HG03025 (cell line): ENCODE measurements around the gene VEPH1.
A peak's percentile ranks its signal among the peaks of the same experiment; 100 is the strongest.

ENCODE experiments used
- ATAC-seq: cut with Tn5 transposase; IDR thresholded peaks from one replicate; pipeline ENCODE4 v1.9.1; 2021; ENCODE audit warnings: mild to moderate bottlenecking, moderate library complexity; ENCODE audit not compliant: unreplicated experiment, low FRiP score

VEPH1 gene

DNA sequence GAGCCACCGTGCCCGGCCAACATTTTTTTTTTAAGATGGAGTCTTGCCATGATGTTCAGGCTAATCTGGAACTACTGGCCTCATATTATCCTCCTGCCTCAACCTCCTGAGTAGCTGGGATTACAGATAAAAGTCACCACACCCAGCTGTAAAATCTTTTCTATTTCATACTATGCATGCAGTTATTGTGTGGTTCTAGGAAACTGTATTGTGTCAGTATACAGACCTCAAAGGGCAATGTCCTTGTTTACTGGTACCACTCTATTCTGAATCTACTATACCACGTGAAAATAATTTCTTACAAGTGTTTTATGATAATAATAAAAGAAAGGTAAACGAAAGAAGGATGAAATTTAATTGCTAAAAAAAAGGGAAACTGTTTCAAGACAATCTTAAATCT lies 190.0 kb downstream of the VEPH1 start:
- no peak for ATAC-seq

DNA sequence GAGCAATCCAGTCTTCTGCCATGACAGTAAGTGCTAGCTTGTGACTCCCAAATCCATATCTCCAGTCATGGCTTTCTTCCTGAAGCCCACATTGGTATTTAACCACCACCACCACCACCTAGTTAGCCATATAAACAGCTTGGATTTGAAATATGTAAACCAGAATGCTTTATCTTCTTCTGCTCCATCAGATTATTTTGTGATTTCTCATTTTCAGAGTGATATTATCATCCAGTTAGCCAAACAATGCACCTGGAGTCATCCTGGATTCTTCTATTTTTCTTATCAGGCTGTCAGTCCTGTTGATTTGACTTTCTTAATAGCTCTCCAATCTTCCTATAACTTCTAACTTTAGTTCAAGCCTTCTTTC lies 190.9 kb downstream of the VEPH1 start:
- ATAC-seq, result no peak

DNA sequence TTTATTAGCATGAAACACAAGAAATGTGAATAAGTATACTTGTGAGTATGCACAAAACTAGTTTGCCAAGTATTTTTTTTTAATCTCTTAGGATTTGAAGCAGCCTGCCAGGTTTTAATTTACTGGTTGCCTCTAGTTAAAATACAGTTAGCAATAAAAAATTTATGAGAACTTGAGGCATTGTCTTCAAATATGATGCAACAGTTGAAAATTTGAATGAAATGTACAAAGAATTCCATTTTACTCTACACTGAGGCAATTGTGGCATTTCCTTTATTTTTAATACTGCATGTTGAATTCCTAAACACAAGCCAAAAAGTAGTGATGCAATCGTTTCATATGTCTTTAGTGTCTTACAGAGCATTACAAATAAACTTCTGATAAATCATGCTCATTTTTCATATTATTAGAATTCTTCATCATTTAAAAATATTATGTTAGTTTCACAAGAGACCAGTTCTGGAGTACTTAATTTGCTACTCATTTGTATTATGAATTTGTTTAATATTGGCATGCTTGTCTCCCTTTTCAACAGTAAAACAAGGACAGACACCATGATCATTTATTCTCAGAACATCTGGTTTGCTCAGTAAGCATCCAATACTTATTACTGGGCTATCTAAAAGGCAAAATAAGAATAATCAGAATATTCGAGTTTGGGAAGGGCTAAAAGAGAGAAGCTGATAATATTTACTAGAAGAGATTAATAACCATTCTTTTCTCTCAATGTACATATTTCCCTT lies 191.4 kb downstream of the VEPH1 start:
- ATAC-seq, result no peak

DNA sequence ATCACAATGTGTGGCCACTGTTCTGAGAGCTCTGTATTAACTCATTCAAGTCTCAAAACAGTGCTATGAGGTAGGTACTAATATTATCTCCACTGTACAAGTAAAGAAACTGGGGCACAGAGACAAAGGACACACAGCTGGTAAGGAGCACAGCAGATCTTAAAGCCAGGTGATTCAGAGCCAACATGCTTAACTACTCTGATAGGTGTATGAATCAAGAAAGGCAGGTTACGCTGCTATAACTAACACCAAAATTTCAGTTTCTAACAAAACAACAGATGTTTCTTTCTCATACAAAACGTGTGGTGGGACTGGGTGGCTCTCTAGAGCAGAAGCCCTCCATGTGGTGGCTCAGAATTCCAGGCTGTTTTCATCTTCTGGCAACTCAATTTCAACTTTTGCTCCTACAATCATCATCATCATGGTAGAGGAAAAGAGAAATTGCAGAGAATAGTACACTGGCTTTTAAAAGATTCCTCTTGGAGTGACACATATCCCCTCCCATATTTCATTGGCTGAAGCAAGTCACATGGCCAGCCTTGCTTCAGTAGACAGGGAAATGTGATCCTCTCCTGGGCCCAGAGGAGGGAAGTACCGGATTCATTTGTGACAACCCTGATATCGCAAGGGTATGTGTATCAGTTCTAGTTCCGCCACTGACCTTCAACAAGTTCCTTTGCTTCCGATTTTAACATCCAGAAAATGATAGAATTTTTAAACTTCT lies 192.7 kb downstream of the VEPH1 start:
- peak; percentile 57 for ATAC-seq

DNA sequence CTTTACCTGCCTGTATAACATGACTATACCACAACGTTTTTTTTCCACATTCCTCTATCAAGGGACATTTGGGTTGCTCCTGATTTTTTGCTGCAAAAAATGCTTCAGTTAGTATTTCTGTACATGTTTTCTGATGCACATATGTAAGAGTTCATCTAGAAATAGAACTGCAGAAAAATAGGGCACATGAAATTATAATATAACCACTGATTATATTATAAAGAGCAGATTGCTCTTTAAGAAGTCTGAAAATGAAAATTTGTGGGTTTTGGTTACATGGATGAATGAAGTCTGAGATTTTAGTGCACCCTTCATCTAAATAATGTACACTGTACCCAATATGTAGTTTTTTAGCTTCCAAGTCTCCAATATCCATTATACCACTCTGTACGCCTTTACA lies 196.7 kb downstream of the VEPH1 start:
- no peak for ATAC-seq

DNA sequence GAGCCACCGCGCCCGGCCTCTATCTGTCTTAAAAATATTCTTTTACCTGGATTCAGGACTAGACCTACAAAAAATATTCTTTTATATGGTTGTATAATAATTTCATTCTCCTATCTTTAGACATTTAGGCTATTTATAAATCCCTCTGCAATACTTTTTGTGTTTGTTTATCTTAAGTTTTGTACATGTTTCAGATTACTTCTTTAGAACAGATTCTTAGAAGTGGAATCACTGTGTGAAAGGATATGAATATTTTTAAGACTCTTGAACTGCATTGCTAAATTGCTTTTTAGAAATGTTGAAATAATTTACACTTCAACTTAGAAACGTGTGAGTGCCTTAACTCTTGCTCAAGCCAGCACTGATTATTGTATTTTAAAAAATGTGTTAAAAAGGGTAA lies 197.8 kb downstream of the VEPH1 start:
- no peak for ATAC-seq

DNA sequence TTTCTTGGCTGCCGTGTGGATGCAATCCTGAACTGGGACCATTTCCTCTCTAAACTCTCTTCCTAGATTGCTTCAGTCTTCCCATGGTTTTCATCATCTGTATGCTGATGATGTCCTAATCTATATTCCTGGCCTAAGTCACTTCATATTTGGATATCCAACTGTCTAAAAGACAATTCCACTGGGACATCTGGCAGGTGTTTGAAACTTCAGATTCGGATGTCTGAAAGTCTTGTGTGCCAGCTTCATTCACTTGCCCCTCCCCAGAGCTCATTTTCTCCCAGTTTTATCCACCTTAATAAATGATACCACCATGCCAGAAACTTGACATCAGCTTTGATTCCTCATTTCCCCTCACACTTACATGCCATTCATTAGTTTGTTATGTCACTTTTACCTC lies 201.5 kb downstream of the VEPH1 start:
- no peak for ATAC-seq

DNA sequence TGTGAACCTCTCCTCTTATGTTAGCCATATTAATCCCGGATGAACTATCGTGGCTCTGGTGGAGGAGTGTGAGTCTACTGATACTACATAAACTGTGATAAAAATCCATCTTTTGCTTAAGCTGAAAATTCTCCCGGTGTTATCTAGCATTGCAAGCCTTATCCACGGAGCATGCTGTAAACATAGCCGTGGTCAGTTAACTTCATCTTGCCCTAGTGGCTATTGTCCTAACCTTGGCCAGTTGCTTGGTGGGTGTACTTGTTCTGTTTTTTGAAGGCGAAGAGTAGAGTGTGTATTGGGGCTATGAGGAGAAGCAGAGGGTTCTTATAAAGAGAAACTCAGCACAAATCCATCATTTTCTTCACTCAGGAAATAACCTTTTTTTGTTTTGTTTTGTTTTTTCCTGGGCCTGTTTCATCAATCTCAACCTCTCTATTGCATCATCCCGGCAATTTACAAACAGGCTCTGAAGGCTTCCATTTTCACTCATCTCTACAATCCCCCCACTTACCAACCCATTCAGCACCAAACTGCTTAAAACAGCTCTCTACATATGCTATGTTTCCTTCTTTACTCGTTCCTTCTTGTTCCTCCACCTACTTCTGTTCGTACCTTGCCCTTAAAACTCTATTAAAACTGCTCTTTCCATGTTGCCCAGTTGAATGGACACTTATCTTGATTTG lies 202.1 kb downstream of the VEPH1 start:
- no peak for ATAC-seq

DNA sequence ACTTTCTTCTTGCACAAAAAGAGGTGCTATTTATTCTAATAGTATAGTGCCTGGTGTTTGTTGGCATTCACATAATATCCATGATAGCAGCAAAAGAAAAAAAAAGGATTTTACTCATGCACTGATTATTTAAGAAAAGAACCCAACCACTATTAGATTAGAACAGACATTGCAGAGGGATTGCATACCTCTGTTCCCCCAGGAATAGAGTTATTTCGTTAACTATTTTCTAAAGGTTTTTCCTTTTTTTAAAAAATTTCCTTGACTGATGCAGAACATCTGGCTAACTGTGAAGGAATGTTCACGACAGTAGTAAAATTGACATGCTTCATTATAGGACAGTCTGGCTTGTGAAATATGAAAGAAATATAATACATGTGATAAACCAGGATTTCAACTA lies 203.1 kb downstream of the VEPH1 start:
- ATAC-seq, result no peak

DNA sequence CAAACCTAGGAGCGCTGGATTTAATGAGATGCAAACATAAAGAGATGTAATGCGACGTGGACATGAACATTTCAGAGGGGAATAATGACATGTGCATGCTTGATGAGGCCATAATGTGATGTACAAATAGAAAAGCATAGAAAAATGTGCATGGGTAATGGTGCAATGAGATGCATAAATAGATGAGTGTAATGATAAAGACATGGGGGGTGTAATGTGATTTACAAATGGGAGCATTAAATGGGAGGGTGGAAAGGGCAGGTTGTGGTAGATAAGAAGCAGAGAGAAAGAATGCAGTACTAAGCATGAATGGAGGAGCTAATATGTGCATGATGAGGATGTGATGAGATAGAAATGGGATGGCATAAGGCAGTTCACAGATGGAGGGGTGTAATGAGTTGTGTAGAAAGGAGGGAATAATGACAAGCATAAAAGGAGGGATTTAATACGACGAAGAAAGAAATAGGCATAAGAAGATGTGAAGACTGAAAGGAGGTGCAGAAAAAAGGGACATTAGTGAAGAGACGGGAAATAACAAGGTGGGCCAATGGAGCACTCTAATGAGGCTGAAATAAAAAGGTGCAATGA lies 205.8 kb downstream of the VEPH1 start:
- no peak for ATAC-seq

DNA sequence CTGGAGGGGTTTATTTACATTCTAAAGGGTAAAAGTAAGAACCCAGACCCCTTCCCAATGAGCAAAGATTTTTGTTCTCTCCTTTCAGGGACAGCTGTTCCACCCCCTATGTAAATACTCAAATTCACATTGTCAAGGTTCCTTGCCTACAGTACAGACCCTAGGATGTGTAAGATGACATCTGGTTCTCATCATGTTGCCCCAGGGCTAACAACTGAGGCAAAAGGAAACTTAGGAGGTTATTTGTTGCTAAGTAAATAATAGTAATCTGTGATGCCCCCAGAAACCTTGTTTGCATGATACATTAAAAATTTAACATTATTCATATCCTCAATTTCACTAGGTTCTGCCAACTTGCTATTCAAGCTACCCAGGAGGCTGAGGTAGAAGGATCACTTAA lies 208.3 kb downstream of the VEPH1 start:
- no peak for ATAC-seq

DNA sequence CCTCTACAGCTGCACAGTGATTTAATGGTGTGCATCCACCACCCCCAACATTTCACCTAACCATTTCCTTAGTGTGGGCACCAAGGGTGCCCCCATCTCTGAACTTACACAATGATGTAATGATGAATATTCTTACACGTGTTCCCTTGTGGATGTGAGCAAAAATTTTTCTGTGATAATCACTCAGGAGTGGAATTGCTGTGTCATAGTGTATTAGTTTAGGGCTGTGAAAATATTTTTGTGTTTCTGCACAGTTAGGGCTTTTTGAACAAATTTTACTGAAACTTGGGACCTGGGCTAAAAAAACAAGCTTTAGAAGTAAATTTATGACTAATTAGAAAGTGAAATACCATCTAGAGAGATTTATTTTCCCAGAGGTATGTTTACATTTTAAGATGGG lies 208.7 kb downstream of the VEPH1 start:
- ATAC-seq, result no peak

DNA sequence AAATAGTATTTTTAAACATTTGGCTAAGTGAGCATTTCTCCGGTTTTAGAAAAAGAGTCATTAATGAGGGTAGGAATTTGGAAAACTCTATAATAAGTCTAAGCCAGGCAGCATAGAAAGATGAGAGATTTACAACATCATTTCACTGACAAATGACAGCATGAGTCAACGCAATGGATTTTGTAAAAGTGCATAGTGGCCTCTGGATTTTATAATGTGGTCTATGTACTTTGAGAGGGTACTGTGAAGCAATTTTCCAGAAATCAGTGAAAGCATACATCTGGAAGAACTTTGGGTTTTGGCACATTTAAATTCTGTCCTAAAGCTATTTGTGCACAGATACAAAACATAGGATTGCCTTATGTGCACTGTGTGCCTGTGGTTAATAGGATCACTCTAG lies 212.4 kb downstream of the VEPH1 start:
- no peak for ATAC-seq

DNA sequence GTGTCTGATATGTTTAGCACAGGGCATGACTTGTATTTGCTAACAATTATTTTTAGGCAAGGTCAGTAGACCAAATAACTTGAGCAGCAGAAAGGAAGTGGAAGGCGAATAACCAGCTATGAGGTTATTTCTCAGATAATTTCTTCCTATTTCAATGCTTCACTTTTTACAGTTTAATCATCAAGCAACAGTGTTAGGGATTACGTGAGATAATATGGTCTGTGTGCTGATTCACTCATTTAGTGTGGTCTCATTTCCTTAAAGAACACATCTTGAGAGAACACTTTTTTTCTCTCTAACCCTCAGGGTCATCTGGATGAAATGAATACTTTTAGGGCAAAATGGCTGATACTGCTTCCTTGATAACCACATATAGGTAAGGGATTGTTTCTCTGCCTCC lies 217.2 kb downstream of the VEPH1 start:
- no peak for ATAC-seq

DNA sequence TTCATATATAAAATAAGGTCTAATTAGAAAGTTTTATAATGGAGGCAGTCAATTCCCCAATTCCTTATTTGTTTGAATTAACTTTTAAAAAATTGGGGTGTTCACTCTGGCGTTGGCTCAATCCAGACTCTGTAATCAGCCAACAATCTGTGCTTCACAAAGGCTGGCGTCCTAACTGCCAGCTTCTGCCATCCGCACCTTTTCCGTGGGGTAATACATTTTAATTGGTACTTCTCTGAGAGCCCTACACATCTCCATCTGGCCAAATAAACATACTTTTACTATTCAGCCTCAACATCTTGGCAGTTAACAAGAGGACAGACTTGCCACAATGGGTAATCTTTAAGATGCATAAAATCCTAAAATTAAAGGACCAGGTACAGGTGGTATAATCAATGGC lies 218.1 kb downstream of the VEPH1 start:
- ATAC-seq, result no peak

DNA sequence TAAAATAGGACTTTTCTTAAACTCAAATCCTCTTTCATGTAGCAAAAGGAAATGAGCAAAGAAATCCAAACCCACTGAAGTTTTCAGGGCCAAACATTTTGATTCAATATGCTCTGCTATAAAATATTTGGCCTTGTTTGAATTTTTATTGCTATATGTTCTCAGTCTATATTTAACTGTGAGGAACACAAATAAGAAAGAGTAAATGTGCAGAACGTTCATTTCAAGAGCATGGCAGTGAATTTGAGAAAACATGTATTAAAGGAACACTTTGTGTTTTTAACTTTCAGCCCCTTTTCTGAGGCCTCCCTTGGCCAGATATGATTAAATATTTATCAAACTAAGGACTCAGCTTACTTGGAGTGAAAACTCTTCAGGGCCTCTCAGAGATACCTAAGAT lies 218.5 kb downstream of the VEPH1 start:
- ATAC-seq, result no peak

DNA sequence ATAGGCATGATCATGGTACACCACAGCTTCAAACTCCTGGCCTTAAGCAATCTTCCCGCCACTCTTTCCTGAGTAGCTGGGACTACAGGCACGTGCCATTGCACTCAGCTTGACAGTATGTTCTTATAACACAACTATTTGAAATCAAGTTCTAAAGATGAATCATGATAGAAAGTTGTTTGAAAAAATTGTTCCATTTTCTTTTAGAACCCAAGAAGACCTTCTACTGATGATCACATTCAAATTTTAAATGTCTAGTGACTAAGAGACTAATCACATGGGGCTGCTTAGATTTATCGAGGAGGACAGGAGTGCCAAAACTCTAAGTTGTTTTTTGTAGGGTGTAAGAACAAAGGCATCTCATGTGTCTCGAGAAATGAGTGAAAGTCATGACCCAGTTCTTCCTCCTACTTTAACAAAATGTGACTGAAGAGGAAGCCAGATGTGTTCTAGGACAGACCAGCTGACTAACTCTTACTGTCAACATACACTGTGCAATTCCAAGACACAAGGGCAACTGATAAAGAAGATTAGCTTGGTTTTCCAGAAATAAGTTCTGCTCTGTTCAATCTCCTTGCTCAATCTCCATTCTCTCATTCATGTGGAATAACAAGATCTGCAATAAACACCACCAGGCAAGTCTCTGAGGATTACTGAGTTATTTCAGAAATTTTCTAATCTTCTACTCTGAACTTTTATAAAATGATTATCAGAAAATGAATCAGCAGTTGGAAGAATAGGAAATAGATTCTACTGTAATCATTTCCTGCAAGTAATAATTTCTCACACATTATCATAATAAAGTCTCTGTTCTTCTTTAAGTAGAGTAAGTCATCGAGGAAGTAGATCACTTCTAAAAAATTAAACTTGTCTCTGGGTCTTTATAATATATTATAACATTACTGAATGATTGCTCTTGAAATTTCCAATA lies 220.7 kb downstream of the VEPH1 start:
- no peak for ATAC-seq

DNA sequence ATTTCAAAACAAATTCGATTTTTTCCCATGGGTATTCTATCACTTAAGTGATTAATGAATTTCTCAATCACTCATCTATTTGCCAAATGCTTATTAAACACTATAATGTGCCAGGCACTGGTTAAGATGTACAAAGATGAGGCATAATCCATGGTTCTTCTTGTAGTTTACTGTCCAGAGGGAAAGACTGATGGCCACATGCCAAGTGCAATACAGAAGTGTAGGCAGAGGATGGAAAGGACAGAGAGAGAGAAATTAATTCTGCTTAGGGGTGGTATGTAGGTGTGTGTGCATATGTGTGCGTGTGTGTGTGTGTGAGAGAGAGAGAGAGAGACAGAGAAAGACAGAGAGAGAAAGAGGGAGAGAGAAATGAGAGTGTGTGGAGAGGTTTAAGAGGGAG lies 222.4 kb downstream of the VEPH1 start:
- no peak for ATAC-seq

DNA sequence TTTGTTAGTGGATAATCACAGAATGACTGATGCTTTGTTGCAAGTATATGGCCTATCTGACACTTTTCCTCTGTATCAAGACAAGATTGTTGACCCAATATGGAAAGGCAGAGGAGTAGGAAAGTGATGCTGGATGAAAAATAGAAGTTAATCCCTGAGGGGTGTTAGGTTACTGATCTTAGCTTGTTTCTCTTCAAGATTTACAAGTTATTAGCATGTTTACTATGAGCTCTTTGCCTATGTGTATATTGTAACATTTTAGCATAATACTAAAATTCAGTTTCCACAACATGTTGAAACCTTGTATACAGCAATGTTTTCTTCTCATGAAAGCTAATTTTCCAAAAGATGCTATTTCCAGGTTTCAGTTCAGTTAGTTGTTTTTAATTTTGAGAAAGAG lies 222.9 kb downstream of the VEPH1 start:
- ATAC-seq, result no peak

DNA sequence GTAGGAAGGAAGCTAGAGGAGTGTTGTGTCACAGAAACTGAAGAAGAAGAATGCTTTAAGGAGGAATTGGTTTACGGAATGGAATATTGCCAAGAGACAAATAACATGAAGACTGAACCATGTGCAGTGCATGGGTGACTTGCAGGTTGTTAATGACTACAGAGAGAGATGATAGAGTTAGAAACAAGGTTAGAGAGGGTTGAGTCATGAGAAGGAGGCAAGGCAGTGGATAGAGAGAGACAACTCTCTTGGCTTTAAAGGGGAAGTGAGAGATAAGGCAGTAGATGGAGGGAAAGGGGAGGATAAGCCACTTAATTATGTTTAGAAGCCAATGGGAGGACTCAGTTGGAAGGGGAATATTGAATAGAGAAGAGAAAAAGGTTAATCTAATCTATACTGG lies 224.0 kb downstream of the VEPH1 start:
- no peak for ATAC-seq
